SK-N-SH treated with all-trans-retinoic acid at 6 μM for 48 hours (cell line): ENCODE measurements around the gene BMPR2.

ENCODE experiments used
- ARNTL ChIP-seq: fragments of 450-650 bp; formaldehyde crosslinking; IDR thresholded peaks from 2 replicates; pipeline ENCODE4 v1.5.0; 2020; ENCODE audit warnings: low read depth, mild to moderate bottlenecking, moderate library complexity, borderline replicate concordance
- CSDC2 ChIP-seq: fragments of 250-450 bp; sonication (Bioruptor Pico); IDR thresholded peaks from 2 replicates; pipeline ENCODE4 v1.5.0; 2020; ENCODE audit warnings: mild to moderate bottlenecking, moderate library complexity
- ISL1 ChIP-seq: fragments of 250-450 bp; sonication (Bioruptor Pico); IDR thresholded peaks from 2 replicates; pipeline ENCODE4 v2.1.2; 2022; ENCODE audit warnings: mild to moderate bottlenecking, moderate library complexity
- RARB ChIP-seq: fragments of 250-450 bp; sonication (Bioruptor Pico); IDR thresholded peaks from 2 replicates; pipeline ENCODE4 v1.8.0; 2021; ENCODE audit warnings: mild to moderate bottlenecking, moderate library complexity
- TCF4 ChIP-seq: fragments of 250-450 bp; sonication (Bioruptor Pico); IDR thresholded peaks from 2 replicates; pipeline ENCODE4 v1.8.0; 2021; ENCODE audit warnings: mild to moderate bottlenecking, moderate library complexity, borderline replicate concordance
- ZFP30 ChIP-seq: fragments of 450-650 bp; formaldehyde crosslinking; IDR thresholded peaks from 2 replicates; pipeline ENCODE4 v1.5.0; 2022; ENCODE audit warnings: mild to moderate bottlenecking, moderate library complexity
- TF ChIP-seq, protein P1 (sequence below): fragments of 250-450 bp; sonication (Bioruptor Pico); IDR thresholded peaks from 2 replicates; pipeline ENCODE4 v1.8.0; 2020; ENCODE audit warnings: mild to moderate bottlenecking, moderate library complexity, borderline replicate concordance
- TF ChIP-seq, protein P2 (sequence below): fragments of 250-450 bp; sonication (Bioruptor Pico); IDR thresholded peaks from 2 replicates; pipeline ENCODE4 v1.5.1; 2020; ENCODE audit warnings: low read depth, mild to moderate bottlenecking, moderate library complexity

- TF ChIP-seq RARB (CRISPR knock-in tag) (no peak), ZFP30 (CRISPR knock-in tag) (no peak), ISL1 (CRISPR knock-in tag) (no peak), TCF4 (CRISPR knock-in tag) (no peak), CSDC2 (CRISPR knock-in tag) (no peak), ARNTL (no peak)
- TF ChIP-seq, protein P1, sequence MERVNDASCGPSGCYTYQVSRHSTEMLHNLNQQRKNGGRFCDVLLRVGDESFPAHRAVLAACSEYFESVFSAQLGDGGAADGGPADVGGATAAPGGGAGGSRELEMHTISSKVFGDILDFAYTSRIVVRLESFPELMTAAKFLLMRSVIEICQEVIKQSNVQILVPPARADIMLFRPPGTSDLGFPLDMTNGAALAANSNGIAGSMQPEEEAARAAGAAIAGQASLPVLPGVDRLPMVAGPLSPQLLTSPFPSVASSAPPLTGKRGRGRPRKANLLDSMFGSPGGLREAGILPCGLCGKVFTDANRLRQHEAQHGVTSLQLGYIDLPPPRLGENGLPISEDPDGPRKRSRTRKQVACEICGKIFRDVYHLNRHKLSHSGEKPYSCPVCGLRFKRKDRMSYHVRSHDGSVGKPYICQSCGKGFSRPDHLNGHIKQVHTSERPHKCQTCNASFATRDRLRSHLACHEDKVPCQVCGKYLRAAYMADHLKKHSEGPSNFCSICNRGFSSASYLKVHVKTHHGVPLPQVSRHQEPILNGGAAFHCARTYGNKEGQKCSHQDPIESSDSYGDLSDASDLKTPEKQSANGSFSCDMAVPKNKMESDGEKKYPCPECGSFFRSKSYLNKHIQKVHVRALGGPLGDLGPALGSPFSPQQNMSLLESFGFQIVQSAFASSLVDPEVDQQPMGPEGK (CRISPR knock-in tag), result no peak
- TF ChIP-seq, protein P2, sequence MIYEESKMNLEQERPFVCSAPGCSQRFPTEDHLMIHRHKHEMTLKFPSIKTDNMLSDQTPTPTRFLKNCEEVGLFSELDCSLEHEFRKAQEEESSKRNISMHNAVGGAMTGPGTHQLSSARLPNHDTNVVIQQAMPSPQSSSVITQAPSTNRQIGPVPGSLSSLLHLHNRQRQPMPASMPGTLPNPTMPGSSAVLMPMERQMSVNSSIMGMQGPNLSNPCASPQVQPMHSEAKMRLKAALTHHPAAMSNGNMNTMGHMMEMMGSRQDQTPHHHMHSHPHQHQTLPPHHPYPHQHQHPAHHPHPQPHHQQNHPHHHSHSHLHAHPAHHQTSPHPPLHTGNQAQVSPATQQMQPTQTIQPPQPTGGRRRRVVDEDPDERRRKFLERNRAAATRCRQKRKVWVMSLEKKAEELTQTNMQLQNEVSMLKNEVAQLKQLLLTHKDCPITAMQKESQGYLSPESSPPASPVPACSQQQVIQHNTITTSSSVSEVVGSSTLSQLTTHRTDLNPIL (CRISPR knock-in tag), result no peak
Observed at GRCh38 chr2:202491514-202491913, 115.4 kb downstream of the BMPR2 start.
